Central memory CD8-positive, alpha-beta T cell (primary cell): ENCODE results near the gene AP1S1.
"Not testable (repeated sequence)": the region's sequence is repeated elsewhere in the genome, so short reads cannot be mapped to it uniquely, and the experiment has no call there.

Source experiments
- ATAC-seq: fragments of 150-1000 bp; cut with Tn5 transposase; replicated peaks from 2 replicates; pipeline ENCODE4 v1.10.0; 2022; ENCODE audit warnings: mild to moderate bottlenecking, moderate FRiP score, moderate number of reproducible peaks; ENCODE audit not compliant: poor library complexity, severe bottlenecking; ENCODE audit errors: extremely low read depth
- DNase-seq, 2 donors: peaks; one replicate each; pipeline ENCODE4 v3.0.0; 2021; ENCODE audit warnings: low spot score in 2 of 2
- H3K27ac Mint-ChIP-seq: one replicate; pipeline ENCODE4 v1.8.0; 2022; ENCODE audit warnings: low read depth, mild to moderate bottlenecking, moderate library complexity, mixed read lengths
- H3K27me3 Mint-ChIP-seq: one replicate; pipeline ENCODE4 v1.8.0; 2022; ENCODE audit warnings: mixed read lengths
- H3K36me3 Mint-ChIP-seq: one replicate; pipeline ENCODE4 v1.8.0; 2022; ENCODE audit warnings: mild to moderate bottlenecking, moderate library complexity, mixed read lengths; ENCODE audit not compliant: insufficient read depth
- H3K4me1 Mint-ChIP-seq: one replicate; pipeline ENCODE4 v1.8.0; 2022; ENCODE audit warnings: mixed read lengths
- H3K4me3 Mint-ChIP-seq: one replicate; pipeline ENCODE4 v1.8.0; 2022; ENCODE audit warnings: mild to moderate bottlenecking, moderate library complexity, mixed read lengths
- H3K9me3 Mint-ChIP-seq: one replicate; pipeline ENCODE4 v1.8.0; 2022; ENCODE audit warnings: mixed read lengths

AP1S1 gene

GRCh38 chr7:101186844-101187428 lies 32.7 kb downstream of the AP1S1 start:
- H3K36me3 Mint-ChIP-seq: peaks cover 3% of the 10 kb centered on the region
- no peak overlapping the region for H3K4me3 Mint-ChIP-seq
- no peak for DNase-seq
- ATAC-seq: no peak
- peaks cover 24% of the 10 kb centered on the region for H3K27me3 Mint-ChIP-seq
- H3K9me3 Mint-ChIP-seq: no peaks in the 10 kb centered on the region
- no peak overlapping the region for H3K27ac Mint-ChIP-seq
- H3K4me1 Mint-ChIP-seq: peaks cover 7% of the 10 kb centered on the region

DNA sequence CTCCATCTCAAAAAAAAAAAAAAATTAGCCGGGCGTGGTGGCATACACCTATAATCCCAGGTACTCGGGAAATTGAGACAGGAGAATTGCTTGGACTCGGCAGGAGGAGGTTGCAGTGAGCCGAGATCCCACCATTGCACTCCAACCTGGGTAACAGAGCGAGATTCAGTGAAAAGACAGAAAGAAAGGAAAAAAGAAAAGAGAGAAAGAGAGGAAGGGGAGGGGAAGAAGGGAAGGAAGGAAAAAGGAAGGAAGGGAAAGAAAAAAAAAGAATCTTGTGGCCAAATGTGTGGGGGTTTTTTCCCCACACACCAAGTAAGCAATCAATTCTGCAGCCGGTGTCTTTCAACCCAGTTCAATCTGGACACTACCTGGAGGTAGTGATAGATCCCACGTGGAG lies 34.8 kb downstream of the AP1S1 start:
- Mint-ChIP-seq H3K27ac (no peak overlapping the region), H3K36me3 (peaks cover 3% of the 10 kb centered on the region), H3K9me3 (no peaks in the 10 kb centered on the region), H3K4me3 (no peak overlapping the region), H3K27me3 (peaks cover 12% of the 10 kb centered on the region), H3K4me1 (no peaks in the 10 kb centered on the region)
- DNase-seq: no peak
- no peak for ATAC-seq

GRCh38 chr7:101195884-101196283 lies 41.6 kb downstream of the AP1S1 start:
- ATAC-seq (no peak), DNase-seq (no peak)
- Mint-ChIP-seq H3K27me3 (peaks cover 30% of the 10 kb centered on the region), H3K27ac (no peak overlapping the region), H3K9me3 (no peaks in the 10 kb centered on the region), H3K4me3 (no peak overlapping the region), H3K4me1 (peaks cover 2% of the 10 kb centered on the region), H3K36me3 (no peaks in the 10 kb centered on the region)

- H3K27me3 Mint-ChIP-seq: peaks cover 51% of the 10 kb centered on the region
- ATAC-seq (no peak), DNase-seq (no peak)
- H3K4me1 Mint-ChIP-seq: peaks cover 5% of the 10 kb centered on the region
- H3K36me3 Mint-ChIP-seq: no peaks in the 10 kb centered on the region
- no peak overlapping the region for H3K4me3 Mint-ChIP-seq
- H3K9me3 Mint-ChIP-seq: no peaks in the 10 kb centered on the region
- H3K27ac Mint-ChIP-seq: no peak overlapping the region
Observed at GRCh38 chr7:101197991-101198390, 43.7 kb downstream of the AP1S1 start.

DNA sequence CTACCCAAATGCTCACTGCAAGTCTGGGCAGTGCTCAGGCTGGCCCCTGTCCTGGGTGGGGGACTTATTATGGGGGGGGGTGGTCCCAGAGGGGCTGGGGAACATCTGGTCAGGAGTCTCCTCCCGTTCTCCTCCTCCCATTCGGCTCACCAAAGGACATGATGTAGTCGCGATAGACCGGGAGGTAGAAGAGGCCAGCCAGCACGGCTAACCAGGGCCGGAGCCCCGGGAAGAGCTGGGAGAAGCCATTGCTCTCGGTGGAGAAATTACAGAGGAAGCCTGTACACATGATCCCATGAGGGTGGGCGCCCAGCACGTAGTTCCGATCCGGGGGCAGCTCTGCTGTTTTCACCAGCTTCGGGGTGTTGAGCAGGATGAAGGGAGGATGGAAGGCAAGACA lies 44.2 kb downstream of the AP1S1 start:
- no peak overlapping the region for H3K27ac Mint-ChIP-seq
- H3K27me3 Mint-ChIP-seq: peaks cover 55% of the 10 kb centered on the region
- peaks cover 5% of the 10 kb centered on the region for H3K4me1 Mint-ChIP-seq
- no peak for ATAC-seq
- DNase-seq: no peak
- no peaks in the 10 kb centered on the region for H3K36me3 Mint-ChIP-seq
- no peak overlapping the region for H3K4me3 Mint-ChIP-seq
- H3K9me3 Mint-ChIP-seq: no peaks in the 10 kb centered on the region

GRCh38 chr7:101199522-101199921 lies 45.2 kb downstream of the AP1S1 start:
- not testable (repeated sequence) for H3K9me3 Mint-ChIP-seq, H3K36me3 Mint-ChIP-seq, ATAC-seq, H3K4me3 Mint-ChIP-seq, H3K27ac Mint-ChIP-seq, DNase-seq
- H3K4me1 Mint-ChIP-seq: peaks cover 10% of the 10 kb centered on the region
- H3K27me3 Mint-ChIP-seq: peaks cover 53% of the 10 kb centered on the region

DNA sequence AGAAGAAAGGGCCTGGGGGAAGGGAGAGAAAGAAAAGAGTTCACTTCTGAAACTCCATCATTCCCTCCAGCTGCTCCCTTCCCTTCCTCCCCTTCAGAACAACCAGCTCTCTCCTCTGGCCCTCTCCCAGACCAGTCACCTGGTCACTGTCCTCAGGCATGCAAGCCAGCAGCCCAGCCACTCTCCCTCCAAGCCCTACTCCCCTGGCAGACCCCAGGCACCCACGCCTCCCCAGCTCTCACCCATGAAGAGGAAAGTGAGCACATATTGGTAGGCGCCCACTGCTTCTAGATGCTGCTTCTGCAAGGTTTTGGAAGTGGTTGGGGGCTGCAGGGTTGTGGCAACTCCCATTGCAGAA lies 46.2 kb downstream of the AP1S1 start:
- no peaks in the 10 kb centered on the region for H3K9me3 Mint-ChIP-seq
- H3K36me3 Mint-ChIP-seq: no peaks in the 10 kb centered on the region
- DNase-seq (no peak), ATAC-seq (no peak)
- no peak overlapping the region for H3K4me3 Mint-ChIP-seq
- peaks cover 10% of the 10 kb centered on the region for H3K4me1 Mint-ChIP-seq
- H3K27ac Mint-ChIP-seq: no peak overlapping the region
- peaks cover 45% of the 10 kb centered on the region for H3K27me3 Mint-ChIP-seq

- H3K36me3 Mint-ChIP-seq: no peaks in the 10 kb centered on the region
- peak within 1 kb of the TSS; percentile 19 for H3K4me3 Mint-ChIP-seq
- H3K9me3 Mint-ChIP-seq: no peaks in the 10 kb centered on the region
- DNase-seq: no peak
- peak; percentile 36 for ATAC-seq
- no peak within 1 kb of the TSS for H3K27ac Mint-ChIP-seq
- peaks cover 10% of the 10 kb centered on the region for H3K4me1 Mint-ChIP-seq
- H3K27me3 Mint-ChIP-seq: peaks cover 42% of the 10 kb centered on the region
Observed at GRCh38 chr7:101200862-101201599, 46.8 kb downstream of the AP1S1 start, which contains the start of gene MOGAT3. Gene MOGAT3, minus strand, starts transcription at chr7:101201036. Its CDS starts 182 bp downstream, at chr7:101200854.

- ATAC-seq: no peak
- no peak overlapping the region for H3K27ac Mint-ChIP-seq
Observed at GRCh38 chr7:101201695-101202602, 47.7 kb downstream of the AP1S1 start.

GRCh38 chr7:101202603-101202918 lies 48.3 kb downstream of the AP1S1 start:
- no peaks in the 10 kb centered on the region for H3K9me3 Mint-ChIP-seq
- no peak overlapping the region for H3K27ac Mint-ChIP-seq
- H3K4me3 Mint-ChIP-seq: no peak overlapping the region
- H3K4me1 Mint-ChIP-seq: peaks cover 10% of the 10 kb centered on the region
- H3K27me3 Mint-ChIP-seq: peaks cover 39% of the 10 kb centered on the region
- no peaks in the 10 kb centered on the region for H3K36me3 Mint-ChIP-seq
- DNase-seq: no peak
- no peak for ATAC-seq

More at GRCh38 chr7:101201695-101202602, 47.7 kb downstream of the AP1S1 start:
- Mint-ChIP-seq H3K36me3 (no peaks in the 10 kb centered on the region), H3K4me1 (peaks cover 10% of the 10 kb centered on the region), H3K27me3 (peaks cover 39% of the 10 kb centered on the region), H3K4me3 (no peak overlapping the region), H3K9me3 (no peaks in the 10 kb centered on the region)
- DNase-seq: no peak

- H3K4me1 Mint-ChIP-seq: peaks cover 10% of the 10 kb centered on the region
- not testable (repeated sequence) for H3K36me3 Mint-ChIP-seq, ATAC-seq, DNase-seq, H3K9me3 Mint-ChIP-seq, H3K27ac Mint-ChIP-seq
- H3K4me3 Mint-ChIP-seq: peak overlapping the region; percentile 7
- H3K27me3 Mint-ChIP-seq: peaks cover 39% of the 10 kb centered on the region
Observed at GRCh38 chr7:101203740-101204738, 49.8 kb downstream of the AP1S1 start.
